Liver (tissue), 9 donors: ENCODE measurements around the gene MPZL2. TPM values are rescaled to one million over a fixed set of nuclear protein-coding genes. Genes with fewer than 3 reads are reported as not detected.

ENCODE experiments used
- DNase-seq: peaks from one replicate; pipeline ENCODE4 v3.0.0-alpha.2; 2017; ENCODE audit warnings: low spot score
- H3K27ac ChIP-seq, 2 donors: one replicate each; pipeline ENCODE4 v1.7.0; 2013; ENCODE audit warnings: inconsistent platforms in 2 of 2, low read length in 2 of 2, control low read depth in 1 of 2, low read depth in 1 of 2, mild to moderate bottlenecking in 1 of 2
- H3K27me3 ChIP-seq, 4 donors: one replicate each; pipeline versions ENCODE4 v1.6.1 to v1.7.0; 2013; ENCODE audit warnings: low read length in 3 of 4, inconsistent platforms in 1 of 4, mild to moderate bottlenecking in 1 of 4, moderate library complexity in 1 of 4; ENCODE audit not compliant: control insufficient read depth in 4 of 4, insufficient read depth in 4 of 4
- H3K36me3 ChIP-seq, 4 donors: one replicate each; pipeline versions ENCODE4 v1.6.1 to v1.7.0; 2013; ENCODE audit warnings: low read length in 3 of 4, mild to moderate bottlenecking in 3 of 4, low read depth in 1 of 4, moderate library complexity in 1 of 4; ENCODE audit not compliant: control insufficient read depth in 4 of 4, insufficient read depth in 3 of 4
- H3K4me1 ChIP-seq, 4 donors: one replicate each; pipeline versions ENCODE4 v1.6.1 to v1.7.0; 2013; ENCODE audit warnings: low read length in 3 of 4, mild to moderate bottlenecking in 3 of 4, moderate library complexity in 1 of 4; ENCODE audit not compliant: control insufficient read depth in 4 of 4, insufficient read depth in 4 of 4
- H3K4me3 ChIP-seq, 3 donors: one replicate each; pipeline versions ENCODE4 v1.6.1 to v1.7.0; 2013; ENCODE audit warnings: low read length in 3 of 3, control low read depth in 1 of 3, low read depth in 1 of 3, mild to moderate bottlenecking in 1 of 3
- H3K9ac ChIP-seq, 2 donors: one replicate each; pipeline ENCODE4 v1.7.0; 2013; ENCODE audit warnings: low read length in 2 of 2, mild to moderate bottlenecking in 2 of 2, moderate library complexity in 2 of 2, control low read depth in 1 of 2, low read depth in 1 of 2
- H3K9me3 ChIP-seq, 4 donors: one replicate each; pipeline versions ENCODE4 v1.6.1 to v1.7.0; 2013; ENCODE audit warnings: low read length in 3 of 4; ENCODE audit not compliant: control insufficient read depth in 4 of 4
- EGR1 ChIP-seq, 2 donors: IDR thresholded peaks; 2 replicates each; pipeline ENCODE4 v1.6.1; 2016 to 2018; ENCODE audit warnings: antibody characterized with exemption in 2 of 2, low read depth in 2 of 2
- FOXA1 ChIP-seq: IDR thresholded peaks from 2 replicates; pipeline ENCODE4 v1.6.1; 2016; ENCODE audit warnings: antibody characterized with exemption
- HNF4A ChIP-seq, 2 donors: conservative IDR thresholded peaks; 2 replicates each; pipeline ENCODE4 v1.6.1; 2016; ENCODE audit warnings: antibody characterized with exemption in 2 of 2, mild to moderate bottlenecking in 2 of 2
- JUND ChIP-seq, 2 donors: IDR thresholded peaks; 2 replicates each; pipeline ENCODE4 v1.6.1; 2016; ENCODE audit warnings: antibody characterized with exemption in 2 of 2
- NR2F2 ChIP-seq: IDR thresholded peaks from 2 replicates; pipeline ENCODE4 v1.6.1; 2016; ENCODE audit warnings: antibody characterized with exemption
- RAD21 ChIP-seq, 2 donors: IDR thresholded peaks; 2 replicates each; pipeline ENCODE4 v1.6.1; 2016; ENCODE audit warnings: antibody characterized with exemption in 2 of 2, mild to moderate bottlenecking in 2 of 2
- YY1 ChIP-seq: IDR thresholded peaks from 2 replicates; pipeline ENCODE4 v1.6.1; 2016; ENCODE audit warnings: antibody characterized with exemption, mild to moderate bottlenecking
- WGBS: extraction: QIAGEN DNeasy Blood & Tissue Kit; methylation state at CpG from one replicate; pipeline ENCODE4 v1.1.7; 2013; 5-methylcytosine and 5-hydroxymethylcytosine counted together
- polyA plus RNA-seq, 2 donors: library from polyadenylated mRNA; stranded (reverse) in 1 of 2; unstranded in 1 of 2; fragments of 200-250 nt in 1 of 2; fragments of >200 nt in 1 of 2; fragmentation: Nextera tagmentation in 1 of 2; extraction: Ambion mirVana in 1 of 2; gene quantifications; one replicate each; pipeline versions ENCODE4 v1.2.1 to v1.2.3, GENCODE V29; 2013 to 2015
- total RNA-seq, 2 donors: library from RNA; depleted of rRNA; stranded (reverse); fragments of >200 nt; gene quantifications; one replicate each; pipeline ENCODE4 v1.2.3, GENCODE V29; 2014
- TF ChIP-seq, protein P1 (sequence below): fragments of 150-350 bp; IDR thresholded peaks from 2 replicates; pipeline ENCODE4 v1.5.1; 2017; ENCODE audit warnings: improper control_type of control experiment, low read depth, low read length; ENCODE audit not compliant: missing input control
- TF ChIP-seq, protein P2 (sequence below): IDR thresholded peaks from 2 replicates; pipeline ENCODE4 v1.6.1; 2016; ENCODE audit warnings: antibody characterized with exemption
- TF ChIP-seq, protein P3 (sequence below): IDR thresholded peaks from 2 replicates; pipeline ENCODE4 v1.6.1; 2016; ENCODE audit warnings: antibody characterized with exemption, mild to moderate bottlenecking
- donor health status: healthy.
- donor health status: healthy.
- donor health status: healthy.
- donor health status: healthy.
- donor health status: healthy.

Gene MPZL2
- total and polyA plus RNA-seq, 4 donors: 8.4 to 17.2 (median 11.9) TPM

DNA sequence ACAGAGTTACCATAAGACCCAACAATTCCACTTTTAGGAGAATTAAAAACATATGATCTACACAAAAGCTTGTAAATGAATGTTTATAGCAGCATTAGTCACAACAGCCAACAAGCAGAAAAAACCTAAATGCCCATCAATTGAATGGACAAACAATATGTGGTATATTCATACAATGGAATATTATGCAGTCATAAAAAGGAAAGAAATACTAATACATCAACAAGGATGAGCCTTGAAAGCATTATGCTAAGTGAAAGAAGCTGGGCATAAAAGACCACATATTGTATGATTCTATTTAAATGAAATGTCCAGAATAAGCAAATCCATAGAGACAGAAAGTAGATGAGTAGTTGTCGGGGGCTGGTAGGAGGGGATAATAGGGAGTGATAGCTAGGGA lies 5.0 kb downstream of the MPZL2 start:
- H3K36me3 ChIP-seq: peaks cover 4 to 21% (median 10%) of the 10 kb centered on the region in 4 donors
- 98% methylated on average over 1 of the region's 1 CpG for WGBS

DNA sequence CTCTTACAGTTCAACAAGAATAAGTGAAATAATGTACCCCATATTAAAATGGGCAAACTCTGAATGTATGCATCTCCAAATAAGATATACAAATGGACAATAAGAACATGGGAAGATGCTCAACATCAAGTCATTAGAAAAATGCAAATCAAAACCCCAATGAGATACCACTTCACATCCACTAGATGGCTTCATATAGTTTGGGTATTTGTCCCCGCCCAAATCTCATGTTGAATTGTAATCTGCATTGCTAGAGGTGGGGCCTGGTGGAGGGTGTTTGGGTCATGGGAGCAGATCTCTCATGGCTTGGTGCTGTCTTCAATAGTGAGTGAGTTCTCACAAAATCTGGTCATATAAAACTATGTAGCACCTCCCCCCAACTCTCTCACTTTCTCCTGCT lies 5.7 kb downstream of the MPZL2 start:
- no peak for TF ChIP-seq HNF4A (conservative IDR thresholded peaks at IDR 0.05)
- TF ChIP-seq, protein P1, sequence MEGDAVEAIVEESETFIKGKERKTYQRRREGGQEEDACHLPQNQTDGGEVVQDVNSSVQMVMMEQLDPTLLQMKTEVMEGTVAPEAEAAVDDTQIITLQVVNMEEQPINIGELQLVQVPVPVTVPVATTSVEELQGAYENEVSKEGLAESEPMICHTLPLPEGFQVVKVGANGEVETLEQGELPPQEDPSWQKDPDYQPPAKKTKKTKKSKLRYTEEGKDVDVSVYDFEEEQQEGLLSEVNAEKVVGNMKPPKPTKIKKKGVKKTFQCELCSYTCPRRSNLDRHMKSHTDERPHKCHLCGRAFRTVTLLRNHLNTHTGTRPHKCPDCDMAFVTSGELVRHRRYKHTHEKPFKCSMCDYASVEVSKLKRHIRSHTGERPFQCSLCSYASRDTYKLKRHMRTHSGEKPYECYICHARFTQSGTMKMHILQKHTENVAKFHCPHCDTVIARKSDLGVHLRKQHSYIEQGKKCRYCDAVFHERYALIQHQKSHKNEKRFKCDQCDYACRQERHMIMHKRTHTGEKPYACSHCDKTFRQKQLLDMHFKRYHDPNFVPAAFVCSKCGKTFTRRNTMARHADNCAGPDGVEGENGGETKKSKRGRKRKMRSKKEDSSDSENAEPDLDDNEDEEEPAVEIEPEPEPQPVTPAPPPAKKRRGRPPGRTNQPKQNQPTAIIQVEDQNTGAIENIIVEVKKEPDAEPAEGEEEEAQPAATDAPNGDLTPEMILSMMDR: peak; percentile 12
- TF ChIP-seq RAD21 (IDR thresholded peaks at IDR 0.05): peak in 1 of 2 donors; percentile 64
- Histone ChIP-seq H3K9me3 (no peaks in the 10 kb centered on the region), H3K27me3 (no peaks in the 10 kb centered on the region), H3K36me3 (peaks cover 4 to 21% (median 10%) of the 10 kb centered on the region in 4 donors), H3K4me1 (peaks cover 5 to 11% (median 6%) of the 10 kb centered on the region in 4 donors), H3K9ac (no peak overlapping the region), H3K4me3 (no peak overlapping the region), H3K27ac (no peak overlapping the region)
- no peak for DNase-seq
- WGBS: 0% methylated on average over 1 of the region's 1 CpG

More for the DNA sequence above, 5.0 kb downstream of the MPZL2 start:
- H3K9ac ChIP-seq: no peak overlapping the region
- H3K27ac ChIP-seq: no peak overlapping the region
- H3K9me3 ChIP-seq: no peaks in the 10 kb centered on the region
- no peak for DNase-seq
- no peaks in the 10 kb centered on the region for H3K27me3 ChIP-seq
- peaks cover 5 to 12% (median 8%) of the 10 kb centered on the region in 4 donors for H3K4me1 ChIP-seq
- no peak for TF ChIP-seq NR2F2
- TF ChIP-seq JUND (IDR thresholded peaks at IDR 0.05): no peak
- TF ChIP-seq, protein P1: no peak
- TF ChIP-seq EGR1 (IDR thresholded peaks at IDR 0.05; ENCODE audit: low read depth in 2 of 2): no peak
- no peak for TF ChIP-seq YY1
- TF ChIP-seq, protein P2, sequence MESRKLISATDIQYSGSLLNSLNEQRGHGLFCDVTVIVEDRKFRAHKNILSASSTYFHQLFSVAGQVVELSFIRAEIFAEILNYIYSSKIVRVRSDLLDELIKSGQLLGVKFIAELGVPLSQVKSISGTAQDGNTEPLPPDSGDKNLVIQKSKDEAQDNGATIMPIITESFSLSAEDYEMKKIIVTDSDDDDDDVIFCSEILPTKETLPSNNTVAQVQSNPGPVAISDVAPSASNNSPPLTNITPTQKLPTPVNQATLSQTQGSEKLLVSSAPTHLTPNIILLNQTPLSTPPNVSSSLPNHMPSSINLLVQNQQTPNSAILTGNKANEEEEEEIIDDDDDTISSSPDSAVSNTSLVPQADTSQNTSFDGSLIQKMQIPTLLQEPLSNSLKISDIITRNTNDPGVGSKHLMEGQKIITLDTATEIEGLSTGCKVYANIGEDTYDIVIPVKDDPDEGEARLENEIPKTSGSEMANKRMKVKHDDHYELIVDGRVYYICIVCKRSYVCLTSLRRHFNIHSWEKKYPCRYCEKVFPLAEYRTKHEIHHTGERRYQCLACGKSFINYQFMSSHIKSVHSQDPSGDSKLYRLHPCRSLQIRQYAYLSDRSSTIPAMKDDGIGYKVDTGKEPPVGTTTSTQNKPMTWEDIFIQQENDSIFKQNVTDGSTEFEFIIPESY: no peak
- no peak for TF ChIP-seq FOXA1
- TF ChIP-seq, protein P3, sequence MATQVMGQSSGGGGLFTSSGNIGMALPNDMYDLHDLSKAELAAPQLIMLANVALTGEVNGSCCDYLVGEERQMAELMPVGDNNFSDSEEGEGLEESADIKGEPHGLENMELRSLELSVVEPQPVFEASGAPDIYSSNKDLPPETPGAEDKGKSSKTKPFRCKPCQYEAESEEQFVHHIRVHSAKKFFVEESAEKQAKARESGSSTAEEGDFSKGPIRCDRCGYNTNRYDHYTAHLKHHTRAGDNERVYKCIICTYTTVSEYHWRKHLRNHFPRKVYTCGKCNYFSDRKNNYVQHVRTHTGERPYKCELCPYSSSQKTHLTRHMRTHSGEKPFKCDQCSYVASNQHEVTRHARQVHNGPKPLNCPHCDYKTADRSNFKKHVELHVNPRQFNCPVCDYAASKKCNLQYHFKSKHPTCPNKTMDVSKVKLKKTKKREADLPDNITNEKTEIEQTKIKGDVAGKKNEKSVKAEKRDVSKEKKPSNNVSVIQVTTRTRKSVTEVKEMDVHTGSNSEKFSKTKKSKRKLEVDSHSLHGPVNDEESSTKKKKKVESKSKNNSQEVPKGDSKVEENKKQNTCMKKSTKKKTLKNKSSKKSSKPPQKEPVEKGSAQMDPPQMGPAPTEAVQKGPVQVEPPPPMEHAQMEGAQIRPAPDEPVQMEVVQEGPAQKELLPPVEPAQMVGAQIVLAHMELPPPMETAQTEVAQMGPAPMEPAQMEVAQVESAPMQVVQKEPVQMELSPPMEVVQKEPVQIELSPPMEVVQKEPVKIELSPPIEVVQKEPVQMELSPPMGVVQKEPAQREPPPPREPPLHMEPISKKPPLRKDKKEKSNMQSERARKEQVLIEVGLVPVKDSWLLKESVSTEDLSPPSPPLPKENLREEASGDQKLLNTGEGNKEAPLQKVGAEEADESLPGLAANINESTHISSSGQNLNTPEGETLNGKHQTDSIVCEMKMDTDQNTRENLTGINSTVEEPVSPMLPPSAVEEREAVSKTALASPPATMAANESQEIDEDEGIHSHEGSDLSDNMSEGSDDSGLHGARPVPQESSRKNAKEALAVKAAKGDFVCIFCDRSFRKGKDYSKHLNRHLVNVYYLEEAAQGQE: no peak
- H3K4me3 ChIP-seq: no peak overlapping the region
